ENCODE results near the gene NOP53.

DNA sequence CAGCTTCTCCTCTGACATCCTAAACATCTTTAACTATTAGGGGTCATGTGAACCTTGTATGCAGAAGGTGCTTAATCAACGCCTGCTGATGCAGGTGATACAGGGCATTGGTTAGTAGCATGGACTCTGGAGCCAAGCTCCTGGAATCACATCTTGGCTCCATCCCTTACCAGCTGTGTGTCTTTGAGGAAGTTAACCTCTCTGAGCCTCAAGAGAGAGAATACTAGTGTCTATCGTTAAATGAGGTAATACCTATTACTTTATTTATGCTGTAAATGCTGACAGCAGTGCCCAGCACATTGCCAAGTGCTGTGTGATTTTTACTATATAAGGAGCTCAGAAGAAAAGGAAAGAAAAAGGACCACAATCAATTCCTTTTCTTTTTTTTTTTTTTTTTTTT, 22.0 kb downstream of the NOP53 start:
- TF ChIP-seq, protein P1, sequence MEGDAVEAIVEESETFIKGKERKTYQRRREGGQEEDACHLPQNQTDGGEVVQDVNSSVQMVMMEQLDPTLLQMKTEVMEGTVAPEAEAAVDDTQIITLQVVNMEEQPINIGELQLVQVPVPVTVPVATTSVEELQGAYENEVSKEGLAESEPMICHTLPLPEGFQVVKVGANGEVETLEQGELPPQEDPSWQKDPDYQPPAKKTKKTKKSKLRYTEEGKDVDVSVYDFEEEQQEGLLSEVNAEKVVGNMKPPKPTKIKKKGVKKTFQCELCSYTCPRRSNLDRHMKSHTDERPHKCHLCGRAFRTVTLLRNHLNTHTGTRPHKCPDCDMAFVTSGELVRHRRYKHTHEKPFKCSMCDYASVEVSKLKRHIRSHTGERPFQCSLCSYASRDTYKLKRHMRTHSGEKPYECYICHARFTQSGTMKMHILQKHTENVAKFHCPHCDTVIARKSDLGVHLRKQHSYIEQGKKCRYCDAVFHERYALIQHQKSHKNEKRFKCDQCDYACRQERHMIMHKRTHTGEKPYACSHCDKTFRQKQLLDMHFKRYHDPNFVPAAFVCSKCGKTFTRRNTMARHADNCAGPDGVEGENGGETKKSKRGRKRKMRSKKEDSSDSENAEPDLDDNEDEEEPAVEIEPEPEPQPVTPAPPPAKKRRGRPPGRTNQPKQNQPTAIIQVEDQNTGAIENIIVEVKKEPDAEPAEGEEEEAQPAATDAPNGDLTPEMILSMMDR (conservative IDR thresholded peaks at IDR 0.05; ENCODE audit: low read length), result no peak
- no peak for TF ChIP-seq EZH2phosphoT487 (IDR thresholded peaks at IDR 0.05; ENCODE audit: borderline replicate concordance)
